HCT116 (cell line): ENCODE results near the gene LLGL2. TPM values are rescaled to one million over a fixed set of nuclear protein-coding genes. Genes with fewer than 3 reads are reported as not detected.

Experiments used
- ATAC-seq: fragments of 200-7000 bp; cut with Tn5 transposase; 2 replicates; pipeline ENCODE4 v1.9.1; 2020; ENCODE audit warnings: mild to moderate bottlenecking, moderate library complexity
- BruUV-seq: library from RNA; stranded (reverse); fragments of 400-500 nt; replicated peaks from 2 replicates; lab custom pipeline; 2021; lab: Mats Ljungman, UMichigan
- CTCF ChIA-PET: fragments of 300-600 bp; sonication (Branson Sonifier 250); formaldehyde crosslinking; loops from one replicate; lab custom pipeline; 2021; ENCODE audit warnings: antibody characterized with exemption; lab: Charles Lee
- POLR2A ChIA-PET: fragments of 300-600, 350-600 bp; sonication (Branson Sonifier 250); formaldehyde crosslinking; loops from one replicate; lab custom pipeline; 2021; ENCODE audit warnings: antibody characterized with exemption; lab: Charles Lee
- RAD21 ChIA-PET, 2 experiments: fragments of 300-600 bp; sonication (Branson Sonifier 250); formaldehyde crosslinking; loops; one replicate each; lab custom pipeline; 2023; ENCODE audit warnings: low total read pairs in 2 of 2; ENCODE audit not compliant: uncharacterized antibody in 2 of 2, unreplicated experiment in 2 of 2, low non-redundant PET in 1 of 2; lab: Charles Lee
- DNase-seq: peaks from one replicate; pipeline ENCODE4 v3.0.0-alpha.2; 2010; ENCODE audit warnings: low read depth, low spot score
- H2AFZ ChIP-seq: fragments of 200-600 bp; shearing (Covaris generic), sonication (generic); 2 replicates; pipeline ENCODE4 v1.6.1; 2017; ENCODE audit warnings: low read depth, mixed run types, mixed read lengths, antibody characterized with exemption, low read length; ENCODE audit not compliant: poor library complexity, severe bottlenecking
- H3K27ac ChIP-seq: 2 replicates; pipeline ENCODE4 v1.5.1; 2012; ENCODE audit warnings: low read depth, low read length
- H3K27me3 ChIP-seq: fragments of 200-600 bp; sonication (generic); 2 replicates; pipeline ENCODE4 v1.6.1; 2016; ENCODE audit warnings: mixed run types, low read length, mixed read lengths; ENCODE audit not compliant: insufficient read depth
- H3K36me3 ChIP-seq, 2 experiments: fragments of 200-500 bp in 1 of 2; fragments of 200-600 bp in 1 of 2; sonication (Bioruptor generic) in 1 of 2; sonication (generic) in 1 of 2; 2 replicates each; pipeline versions ENCODE4 v1.5.1 to v1.6.1; 2014 to 2016; ENCODE audit warnings: low read length in 2 of 2, inconsistent platforms in 1 of 2, mixed read lengths in 1 of 2, mixed run types in 1 of 2; ENCODE audit not compliant: insufficient read depth in 2 of 2, control insufficient read depth in 1 of 2
- H3K4me1 ChIP-seq, 2 experiments: fragments of 200-600 bp in 1 of 2; sonication (generic) in 1 of 2; 2 replicates each; pipeline versions ENCODE4 v1.5.1 to v1.6.1; 2012 to 2017; ENCODE audit warnings: low read length in 2 of 2, inconsistent platforms in 1 of 2, mild to moderate bottlenecking in 1 of 2, mixed read lengths in 1 of 2, mixed run types in 1 of 2, moderate library complexity in 1 of 2; ENCODE audit not compliant: insufficient read depth in 2 of 2, control insufficient read depth in 1 of 2
- H3K4me2 ChIP-seq: fragments of 200-600 bp; sonication (generic); 2 replicates; pipeline ENCODE4 v1.6.1; 2017; ENCODE audit warnings: mixed run types, low read length, mixed read lengths
- H3K4me3 ChIP-seq, 2 experiments: fragments of 200-600 bp in 1 of 2; sonication (generic) in 1 of 2; replicated peaks in 1 of 2; 2 replicates each; pipeline ENCODE4 v1.5.1; 2011 to 2016; ENCODE audit warnings: low read length in 2 of 2, control low read depth in 1 of 2, low read depth in 1 of 2, mild to moderate bottlenecking in 1 of 2, mixed read lengths in 1 of 2, mixed run types in 1 of 2
- H3K79me2 ChIP-seq: fragments of 200-600 bp; sonication (generic); 2 replicates; pipeline ENCODE4 v1.6.1; 2017; ENCODE audit warnings: mild to moderate bottlenecking, mixed run types, low read length, moderate library complexity, mixed read lengths; ENCODE audit not compliant: insufficient read depth
- H3K9ac ChIP-seq: fragments of 200-600 bp; sonication (generic); 2 replicates; pipeline ENCODE4 v1.6.1; 2016; ENCODE audit warnings: low read length, mixed read lengths
- H3K9me2 ChIP-seq: fragments of 200-600 bp; sonication (generic), shearing (Covaris generic); 2 replicates; pipeline ENCODE4 v1.6.1; 2017; ENCODE audit warnings: mixed run types, mild to moderate bottlenecking, moderate library complexity; ENCODE audit not compliant: insufficient read depth
- H3K9me3 ChIP-seq, 2 experiments: fragments of 200-500 bp in 1 of 2; fragments of 200-600 bp in 1 of 2; sonication (Bioruptor generic) in 1 of 2; sonication (generic) in 1 of 2; 2 replicates each; pipeline ENCODE4 v1.6.1; 2014 to 2017; ENCODE audit warnings: low read length in 2 of 2, mixed read lengths in 2 of 2, inconsistent platforms in 1 of 2, low read depth in 1 of 2, mild to moderate bottlenecking in 1 of 2, mixed run types in 1 of 2, moderate library complexity in 1 of 2; ENCODE audit not compliant: control insufficient read depth in 1 of 2, insufficient read depth in 1 of 2
- H4K20me1 ChIP-seq: fragments of 200-600 bp; sonication (generic), shearing (Covaris generic); 2 replicates; pipeline ENCODE4 v1.6.1; 2017; ENCODE audit warnings: mixed run types, mild to moderate bottlenecking, moderate library complexity; ENCODE audit not compliant: insufficient read depth
- ATF3 ChIP-seq: IDR thresholded peaks from 2 replicates; pipeline ENCODE4 v1.6.1; 2012
- CBX3 ChIP-seq: IDR thresholded peaks from 2 replicates; pipeline ENCODE4 v1.6.1; 2012; ENCODE audit warnings: low read depth
- CTCF ChIP-seq, 3 experiments: fragments of 200-600 bp in 1 of 3; sonication (generic) in 1 of 3; IDR thresholded peaks in 2 of 3; conservative IDR thresholded peaks in 1 of 3; 2 replicates each; pipeline ENCODE4 v1.5.1; 2012 to 2017; ENCODE audit warnings: low read depth in 2 of 3, low read length in 2 of 3, antibody characterized with exemption in 1 of 3, borderline replicate concordance in 1 of 3, control low read depth in 1 of 3, mild to moderate bottlenecking in 1 of 3, mixed read lengths in 1 of 3, mixed run types in 1 of 3, moderate library complexity in 1 of 3; ENCODE audit not compliant: insufficient read depth in 1 of 3
- EZH2 ChIP-seq: fragments of 200-600 bp; sonication (generic); IDR thresholded peaks from 2 replicates; pipeline ENCODE4 v1.6.1; 2017; ENCODE audit warnings: antibody characterized with exemption, mixed run types
- FOSL1 ChIP-seq: IDR thresholded peaks from 2 replicates; pipeline ENCODE4 v1.6.1; 2012; ENCODE audit warnings: low read depth
- JUND ChIP-seq: IDR thresholded peaks from 2 replicates; pipeline ENCODE4 v1.6.1; 2012
- MAX ChIP-seq: IDR thresholded peaks from 2 replicates; pipeline ENCODE4 v1.6.1; 2012
- SIN3A ChIP-seq: IDR thresholded peaks from 2 replicates; pipeline ENCODE4 v1.6.1; 2012; ENCODE audit warnings: low read depth
- TCF7L2 ChIP-seq: IDR thresholded peaks from 2 replicates; pipeline ENCODE4 v1.7.0; 2011; ENCODE audit warnings: borderline replicate concordance, inconsistent platforms; ENCODE audit not compliant: insufficient read depth, insufficient read length; ENCODE audit errors: extremely low read depth
- ZBTB33 ChIP-seq: IDR thresholded peaks from 2 replicates; pipeline ENCODE4 v1.6.1; 2011; ENCODE audit warnings: mild to moderate bottlenecking, low read length, moderate library complexity; ENCODE audit not compliant: insufficient replicate concordance; ENCODE audit errors: extremely low read depth
- ZFX ChIP-seq: fragments of 450-650 bp; IDR thresholded peaks from 2 replicates; pipeline ENCODE4 v1.6.1; 2017
- ZNF274 ChIP-seq: fragments of 200-500 bp; sonication (Bioruptor generic); IDR thresholded peaks from 2 replicates; pipeline ENCODE4 v1.6.1; 2014; ENCODE audit warnings: mild to moderate bottlenecking, low read depth, low read length, inconsistent platforms
- intact Hi-C: fragments of 100-400 bp; cut with micrococcal nuclease; formaldehyde crosslinking; loops from 2 replicates; pipeline ENCODE4 v1.10.0; 2022
- total RNA-seq: library from RNA; stranded (reverse); gene quantifications from one replicate; pipeline ENCODE4 v1.2.1, GENCODE V29; 2021; ENCODE audit not compliant: unreplicated experiment

Gene LLGL2
- total RNA-seq, 1 experiment from 2014 or later: 209 TPM

- H3K9me2 ChIP-seq: no peaks in the 10 kb centered on the region
- H3K9me3 ChIP-seq: no peaks in the 10 kb centered on the region
- intact Hi-C loops: no loop called here
- BruUV-seq: no TSS peak
- TF ChIP-seq CTCF (IDR thresholded peaks at IDR 0.05 in 2 of 3, conservative IDR thresholded peaks at IDR 0.05 in 1 of 3; ENCODE audit: borderline replicate concordance in 1 of 3, insufficient read depth in 1 of 3, low read depth in 2 of 3, low read length in 2 of 3): no peak
- no peak for TF ChIP-seq MAX
- H2AFZ ChIP-seq: no peak overlapping the region
- peak overlapping the region; percentile 71 for H3K4me2 ChIP-seq
- H3K9ac ChIP-seq: peak overlapping the region; percentile 35; the same call in 1 of the 2 replicates
- H3K27me3 ChIP-seq: no peaks in the 10 kb centered on the region
- H3K4me3 ChIP-seq: no peak overlapping the region; a peak in 1 of 4 replicates
- no peaks in the 10 kb centered on the region for H4K20me1 ChIP-seq
- CTCF ChIA-PET: interaction anchor here (0.7 to 1.4 kb wide), 2 partner anchors 12 to 44 kb away, joined by 3 to 9 read pairs; no protein-coding TSS in a partner anchor
- RAD21 ChIA-PET: no interaction called here
- POLR2A ChIA-PET: no interaction called here
- H3K4me1 ChIP-seq: peaks cover 5 to 24% of the 10 kb centered on the region in 2 experiments; a peak in 3 of 4 replicates
- ATAC-seq (peak; percentile 28), DNase-seq (no peak)
- H3K27ac ChIP-seq: peak overlapping the region; percentile 60; the same call in 1 of the 2 replicates
- H3K36me3 ChIP-seq: no peaks in the 10 kb centered on the region
- no peaks in the 10 kb centered on the region for H3K79me2 ChIP-seq
These were observed 63.1 kb downstream of the LLGL2 start for GRCh38 chr17:75588596-75589011.

GRCh38 chr17:75589012-75589918, 63.8 kb downstream of the LLGL2 start:
- BruUV-seq: no TSS peak
- ChIA-PET POLR2A (no interaction called here), CTCF (interaction anchor here (0.7 to 4.3 kb wide), 3 partner anchors 12 to 43 kb away, joined by 3 to 45 read pairs (median 9); no protein-coding TSS in a partner anchor), RAD21 (interaction anchor here in 1 of 2 experiments (0.6 kb wide), 1 partner anchor 11 kb away, joined by 3 read pairs; no protein-coding TSS in a partner anchor)
- H3K9me3 ChIP-seq: no peaks in the 10 kb centered on the region
- peaks cover 10 to 31% of the 10 kb centered on the region in 2 experiments; a peak in 3 of 4 replicates for H3K4me1 ChIP-seq
- peak overlapping the region; percentile 38 to 39 for H3K4me3 ChIP-seq
- ATAC-seq: peak; percentile 93
- H4K20me1 ChIP-seq: no peaks in the 10 kb centered on the region
- no peaks in the 10 kb centered on the region for H3K36me3 ChIP-seq
- H3K9ac ChIP-seq: peak overlapping the region; percentile 35; the same call in 1 of the 2 replicates
- DNase-seq: peak; percentile 71
- intact Hi-C loops: no loop called here
- H3K27ac ChIP-seq: peak overlapping the region; percentile 60; the same call in 1 of the 2 replicates
- H3K79me2 ChIP-seq: no peaks in the 10 kb centered on the region
- H3K27me3 ChIP-seq: no peaks in the 10 kb centered on the region
- peak overlapping the region; percentile 71 for H3K4me2 ChIP-seq
- H2AFZ ChIP-seq: no peak overlapping the region
- H3K9me2 ChIP-seq: no peaks in the 10 kb centered on the region
- no peak for TF ChIP-seq SIN3A
- TF ChIP-seq MAX: no peak
- no peak for TF ChIP-seq ZBTB33
- no peak for TF ChIP-seq CBX3
- peak; percentile 22 for TF ChIP-seq TCF7L2
- TF ChIP-seq JUND: no peak
- TF ChIP-seq EZH2: no peak
- no peak for TF ChIP-seq ZNF274
- no peak for TF ChIP-seq FOSL1
- TF ChIP-seq ATF3: no peak
- peak; percentile 61; the same call in 1 of the 2 replicates for TF ChIP-seq ZFX
